MCF 10A (cell line): ENCODE results near the gene HERPUD2. TPM values are rescaled to one million over a fixed set of nuclear protein-coding genes. Genes with fewer than 3 reads are reported as not detected.
A peak's percentile ranks its signal among the peaks of the same experiment; 100 is the strongest.
"Not testable (repeated sequence)": the region's sequence is repeated elsewhere in the genome, so short reads cannot be mapped to it uniquely, and the experiment has no call there.

ENCODE experiments used
- BruUV-seq: library from RNA; stranded (reverse); fragments of 400-500 nt; replicated peaks from 2 replicates; lab custom pipeline; 2021; lab: Mats Ljungman, UMichigan
- CTCF ChIA-PET: fragments of 300-600 bp; sonication (Branson Sonifier 250); formaldehyde crosslinking; extraction: SDS; loops from one replicate; lab custom pipeline; 2021; ENCODE audit warnings: antibody characterized with exemption, inconsistent platforms; lab: Yijun Ruan, JAX
- POLR2A ChIA-PET: fragments of 300-600, 350-650 bp; sonication (Branson Sonifier 250); formaldehyde crosslinking; extraction: SDS; loops from one replicate; lab custom pipeline; 2020; ENCODE audit warnings: antibody characterized with exemption, inconsistent platforms; lab: Yijun Ruan, JAX
- DNase-seq: peaks from one replicate; pipeline ENCODE4 v3.0.0-alpha.2; 2018; ENCODE audit not compliant: unreplicated experiment
- H3K27ac Mint-ChIP-seq: one replicate; pipeline ENCODE4 v1.8.0; 2022; ENCODE audit warnings: mild to moderate bottlenecking, low read depth, mixed read lengths; ENCODE audit not compliant: unreplicated experiment
- H3K27me3 Mint-ChIP-seq: one replicate; pipeline ENCODE4 v1.8.0; 2022; ENCODE audit warnings: mixed read lengths; ENCODE audit not compliant: insufficient read depth, unreplicated experiment
- H3K36me3 Mint-ChIP-seq: one replicate; pipeline ENCODE4 v1.8.0; 2022; ENCODE audit warnings: mild to moderate bottlenecking, moderate library complexity, mixed read lengths; ENCODE audit not compliant: insufficient read depth, unreplicated experiment
- H3K4me1 Mint-ChIP-seq: one replicate; pipeline ENCODE4 v1.8.0; 2022; ENCODE audit warnings: mixed read lengths; ENCODE audit not compliant: insufficient read depth, unreplicated experiment
- H3K4me3 Mint-ChIP-seq: one replicate; pipeline ENCODE4 v1.8.0; 2022; ENCODE audit warnings: mild to moderate bottlenecking, moderate library complexity, mixed read lengths; ENCODE audit not compliant: unreplicated experiment
- H3K9me3 Mint-ChIP-seq: one replicate; pipeline ENCODE4 v1.8.0; 2022; ENCODE audit warnings: mixed read lengths; ENCODE audit not compliant: unreplicated experiment
- intact Hi-C: fragments of 100-400 bp; cut with micrococcal nuclease; formaldehyde crosslinking; loops from 2 replicates; pipeline ENCODE4 v1.14.1; 2022
- total RNA-seq: library from RNA; stranded (reverse); gene quantifications from 2 replicates; pipeline ENCODE4 v1.2.3, GENCODE V29; 2022
- TF ChIP-seq, protein P1 (sequence below): fragments of 200-600 bp; IDR thresholded peaks from one replicate; pipeline ENCODE4 v1.8.0; 2022; ENCODE audit warnings: antibody characterized with exemption, mild to moderate bottlenecking; ENCODE audit not compliant: unreplicated experiment

The HERPUD2 gene
- total RNA-seq, 1 experiment from 2014 or later, result 29.0 TPM

GRCh38 chr7:35694161-35694783 is 663 bp downstream of the HERPUD2 start:
- Mint-ChIP-seq H3K27ac (peak overlapping the region; percentile 96), H3K36me3 (peaks cover 17% of the 10 kb centered on the region), H3K27me3 (no peaks in the 10 kb centered on the region), H3K4me1 (peaks cover 35% of the 10 kb centered on the region), H3K4me3 (peak overlapping the region; percentile 93), H3K9me3 (no peaks in the 10 kb centered on the region)
- TF ChIP-seq, protein P1, sequence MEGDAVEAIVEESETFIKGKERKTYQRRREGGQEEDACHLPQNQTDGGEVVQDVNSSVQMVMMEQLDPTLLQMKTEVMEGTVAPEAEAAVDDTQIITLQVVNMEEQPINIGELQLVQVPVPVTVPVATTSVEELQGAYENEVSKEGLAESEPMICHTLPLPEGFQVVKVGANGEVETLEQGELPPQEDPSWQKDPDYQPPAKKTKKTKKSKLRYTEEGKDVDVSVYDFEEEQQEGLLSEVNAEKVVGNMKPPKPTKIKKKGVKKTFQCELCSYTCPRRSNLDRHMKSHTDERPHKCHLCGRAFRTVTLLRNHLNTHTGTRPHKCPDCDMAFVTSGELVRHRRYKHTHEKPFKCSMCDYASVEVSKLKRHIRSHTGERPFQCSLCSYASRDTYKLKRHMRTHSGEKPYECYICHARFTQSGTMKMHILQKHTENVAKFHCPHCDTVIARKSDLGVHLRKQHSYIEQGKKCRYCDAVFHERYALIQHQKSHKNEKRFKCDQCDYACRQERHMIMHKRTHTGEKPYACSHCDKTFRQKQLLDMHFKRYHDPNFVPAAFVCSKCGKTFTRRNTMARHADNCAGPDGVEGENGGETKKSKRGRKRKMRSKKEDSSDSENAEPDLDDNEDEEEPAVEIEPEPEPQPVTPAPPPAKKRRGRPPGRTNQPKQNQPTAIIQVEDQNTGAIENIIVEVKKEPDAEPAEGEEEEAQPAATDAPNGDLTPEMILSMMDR, result no peak
- BruUV-seq, result no TSS peak
- POLR2A ChIA-PET, result interaction anchor here (0.7 to 8.4 kb wide), 7 partner anchors 10 to 695 kb away, joined by 3 to 113 read pairs (median 6); partner anchors contain the start of genes ANLN and SEPTIN7
- CTCF ChIA-PET, result interaction anchor here (0.6 to 5.7 kb wide), 5 partner anchors 14 to 157 kb away, joined by 3 to 47 read pairs (median 3); no protein-coding TSS in a partner anchor
- intact Hi-C loops, result loop anchor here (5.0 kb wide), 1 partner anchor 108 kb away; the partner anchor contains the start of gene SEPTIN7
- peak; percentile 27 for DNase-seq

- H3K36me3 Mint-ChIP-seq, result peaks cover 17% of the 10 kb centered on the region
- H3K27ac Mint-ChIP-seq, result peak overlapping the region; percentile 29
- no peaks in the 10 kb centered on the region for H3K9me3 Mint-ChIP-seq
- H3K4me1 Mint-ChIP-seq, result peaks cover 39% of the 10 kb centered on the region
- H3K4me3 Mint-ChIP-seq, result peak overlapping the region; percentile 93
- no peaks in the 10 kb centered on the region for H3K27me3 Mint-ChIP-seq
- intact Hi-C loops, result loop anchor here (5.0 kb wide), 1 partner anchor 110 kb away; the partner anchor contains the start of gene SEPTIN7
- BruUV-seq, result no TSS peak
- ChIA-PET CTCF (interaction anchor here (0.6 to 0.7 kb wide), 3 partner anchors 27 to 493 kb away, joined by 3 to 4 read pairs (median 4); no protein-coding TSS in a partner anchor), POLR2A (interaction anchor here (1.5 kb wide), 1 partner anchor 18 kb away, joined by 4 read pairs; no protein-coding TSS in a partner anchor)
- DNase-seq, result no peak
- TF ChIP-seq, protein P1, result no peak
These were observed 3.1 kb downstream of the HERPUD2 start for GRCh38 chr7:35691827-35692307.

GRCh38 chr7:35691366-35691765 is 3.6 kb downstream of the HERPUD2 start:
- peaks cover 37% of the 10 kb centered on the region for H3K4me1 Mint-ChIP-seq
- CTCF ChIA-PET, result interaction anchor here (0.5 to 0.7 kb wide), 4 partner anchors 16 to 492 kb away, joined by 3 to 4 read pairs (median 4); no protein-coding TSS in a partner anchor
- peak overlapping the region; percentile 93 for H3K4me3 Mint-ChIP-seq
- TF ChIP-seq, protein P1, result no peak
- H3K27me3 Mint-ChIP-seq, result no peaks in the 10 kb centered on the region
- H3K27ac Mint-ChIP-seq, result no peak overlapping the region
- intact Hi-C loops, result loop anchor here (5.0 kb wide), 1 partner anchor 111 kb away; the partner anchor contains the start of gene SEPTIN7
- POLR2A ChIA-PET, result interaction anchor here (0.7 kb wide), 1 partner anchor 13 kb away, joined by 3 read pairs; no protein-coding TSS in a partner anchor
- BruUV-seq, result no TSS peak
- peaks cover 17% of the 10 kb centered on the region for H3K36me3 Mint-ChIP-seq
- H3K9me3 Mint-ChIP-seq, result no peaks in the 10 kb centered on the region
- no peak for DNase-seq

GRCh38 chr7:35690614-35691013 is 4.3 kb downstream of the HERPUD2 start:
- H3K27ac Mint-ChIP-seq, DNase-seq, BruUV-seq, CTCF ChIA-PET, H3K27me3 Mint-ChIP-seq, H3K9me3 Mint-ChIP-seq: not testable (repeated sequence)
- intact Hi-C loops, result loop anchor here (5.0 kb wide), 1 partner anchor 112 kb away; the partner anchor contains the start of gene SEPTIN7
- Mint-ChIP-seq H3K4me1 (peaks cover 37% of the 10 kb centered on the region), H3K36me3 (peaks cover 17% of the 10 kb centered on the region), H3K4me3 (peak overlapping the region; percentile 93)
- POLR2A ChIA-PET, result interaction anchor here (0.6 to 0.7 kb wide), 2 partner anchors 14 to 1041 kb away, joined by 3 read pairs; no protein-coding TSS in a partner anchor
